ENCODE data around the gene WDR45B. TPM values are rescaled to one million over a fixed set of nuclear protein-coding genes. Genes with fewer than 3 reads are reported as not detected.

WDR45B gene
- total and polyA plus RNA-seq, 2 experiments from 2014 or later = 82.6 to 112 TPM

- WGBS (ENCODE audit: low lambda C conversion rate, missing lambda C conversion rate) = 86% methylated on average over 4 of the region's 5 CpGs
- Histone ChIP-seq H3K4me2 (no peak overlapping the region), H3K4me1 (ENCODE audit: insufficient read depth) (peaks cover 20% of the 10 kb centered on the region), H3K79me2 (peaks cover 87% of the 10 kb centered on the region), H3K9me2 (replicated peaks; ENCODE audit: insufficient read depth) (no peaks in the 10 kb centered on the region), H3K9me3 (ENCODE audit: low read depth) (no peaks in the 10 kb centered on the region), H3K36me3 (replicated peaks; ENCODE audit: insufficient read depth, low read depth) (no peaks in the 10 kb centered on the region), H3K27me3 (no peaks in the 10 kb centered on the region), H3K4me3 (no peak overlapping the region), H2AFZ (no peak overlapping the region), H3K27ac (peak overlapping the region; percentile 95), H4K20me1 (ENCODE audit: insufficient read depth, poor library complexity, severe bottlenecking) (peaks cover 9% of the 10 kb centered on the region)
- TF ChIP-seq EZH2phosphoT487 (IDR thresholded peaks at IDR 0.05; ENCODE audit: low read depth, severe bottlenecking, unreplicated experiment) (no peak), CTCF (IDR thresholded peaks at IDR 0.05; ENCODE audit: poor library complexity) (no peak), EZH2 (IDR thresholded peaks at IDR 0.05; ENCODE audit: borderline replicate concordance) (no peak)
- DNase-seq (ENCODE audit: low spot score) = no peak
Observed at GRCh38 chr17:82638183-82638773, 10.0 kb downstream of the WDR45B start.

- peak; percentile 87 for DNase-seq (ENCODE audit: low spot score)
- Histone ChIP-seq H3K4me2 (peak overlapping the region; percentile 64), H3K9me2 (replicated peaks; ENCODE audit: insufficient read depth) (no peaks in the 10 kb centered on the region), H3K27me3 (no peaks in the 10 kb centered on the region), H2AFZ (no peak overlapping the region), H3K79me2 (peaks cover 87% of the 10 kb centered on the region), H3K4me1 (ENCODE audit: insufficient read depth) (peaks cover 20% of the 10 kb centered on the region), H4K20me1 (ENCODE audit: insufficient read depth, poor library complexity, severe bottlenecking) (peaks cover 3% of the 10 kb centered on the region), H3K9me3 (ENCODE audit: low read depth) (no peaks in the 10 kb centered on the region), H3K27ac (peak overlapping the region; percentile 95), H3K4me3 (no peak overlapping the region), H3K36me3 (replicated peaks; ENCODE audit: insufficient read depth, low read depth) (no peaks in the 10 kb centered on the region)
- TF ChIP-seq CTCF (IDR thresholded peaks at IDR 0.05; ENCODE audit: poor library complexity) = no peak
- no peak for TF ChIP-seq EZH2phosphoT487 (IDR thresholded peaks at IDR 0.05; ENCODE audit: low read depth, severe bottlenecking, unreplicated experiment)
- no peak for TF ChIP-seq EZH2 (IDR thresholded peaks at IDR 0.05; ENCODE audit: borderline replicate concordance)
- WGBS (ENCODE audit: low lambda C conversion rate, missing lambda C conversion rate) = 55% methylated on average over 16 of the region's 16 CpGs
Observed at GRCh38 chr17:82636626-82637598, 11.3 kb downstream of the WDR45B start.

- no peaks in the 10 kb centered on the region for H4K20me1 ChIP-seq (ENCODE audit: insufficient read depth, poor library complexity, severe bottlenecking)
- H3K27me3 ChIP-seq = no peaks in the 10 kb centered on the region
- no peaks in the 10 kb centered on the region for H3K9me2 ChIP-seq (replicated peaks; ENCODE audit: insufficient read depth)
- H3K27ac ChIP-seq = no peak overlapping the region
- no peak overlapping the region for H3K4me3 ChIP-seq
- H3K4me2 ChIP-seq = no peak overlapping the region
- H3K79me2 ChIP-seq = peaks cover 84% of the 10 kb centered on the region
- H2AFZ ChIP-seq = no peak overlapping the region
- H3K9me3 ChIP-seq (ENCODE audit: low read depth) = no peaks in the 10 kb centered on the region
- H3K4me1 ChIP-seq (ENCODE audit: insufficient read depth) = peaks cover 20% of the 10 kb centered on the region
- DNase-seq (ENCODE audit: low spot score) = no peak
- TF ChIP-seq EZH2phosphoT487 (IDR thresholded peaks at IDR 0.05; ENCODE audit: low read depth, severe bottlenecking, unreplicated experiment) = no peak
- no peak for TF ChIP-seq CTCF (IDR thresholded peaks at IDR 0.05; ENCODE audit: poor library complexity)
- no peak for TF ChIP-seq EZH2 (IDR thresholded peaks at IDR 0.05; ENCODE audit: borderline replicate concordance)
- no peaks in the 10 kb centered on the region for H3K36me3 ChIP-seq (replicated peaks; ENCODE audit: insufficient read depth, low read depth)
Observed at GRCh38 chr17:82633343-82633742, 14.9 kb downstream of the WDR45B start.

All from hepatocyte (in vitro differentiated cells).